GM12801 (cell line): ENCODE results near the gene SPZ1.

Experiments
- CTCF ChIP-seq: IDR thresholded peaks from one replicate; pipeline ENCODE4 v1.5.1; 2011; ENCODE audit warnings: control low read depth; ENCODE audit not compliant: insufficient read length; ENCODE audit errors: extremely low read depth

The SPZ1 gene

DNA sequence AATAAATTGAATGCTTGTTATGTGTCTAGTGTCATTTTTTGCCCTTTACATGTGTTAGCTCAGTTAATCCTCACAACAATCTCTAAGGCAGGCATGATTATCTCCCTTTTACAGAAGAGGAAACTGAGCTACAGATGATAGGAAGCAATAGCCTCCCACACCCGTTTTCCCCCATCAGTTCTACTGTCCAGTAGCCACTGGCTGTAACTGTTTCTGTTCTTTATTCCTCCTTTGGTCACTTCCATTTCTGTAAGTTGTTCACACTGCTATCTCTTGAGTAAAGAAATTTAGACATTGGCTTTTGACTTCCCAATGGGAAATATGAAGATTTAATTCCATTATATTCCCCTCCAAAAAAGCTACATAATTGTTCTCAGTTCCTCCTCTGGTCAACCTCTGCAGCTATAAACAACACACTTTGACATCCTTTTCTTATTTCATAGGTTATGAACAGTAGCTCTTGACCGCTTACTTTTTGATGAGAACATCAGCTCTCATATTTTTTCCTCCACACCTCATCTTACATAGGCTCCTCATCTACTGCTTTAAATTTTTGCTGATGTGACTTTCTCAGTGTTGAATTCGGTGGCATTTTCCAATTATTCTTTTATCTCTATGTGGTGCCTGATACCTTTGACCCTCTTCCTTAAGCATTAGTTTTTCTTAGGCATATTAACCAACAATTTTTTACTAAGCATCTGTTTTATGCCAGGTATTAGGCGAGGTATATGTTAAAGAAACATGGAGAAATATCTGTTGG is 21.4 kb downstream of the SPZ1 start:
- no peak for TF ChIP-seq CTCF

- no peak for TF ChIP-seq CTCF
Observed at GRCh38 chr5:80343067-80343466, 23.3 kb downstream of the SPZ1 start.

GRCh38 chr5:80346055-80346454 is 26.3 kb downstream of the SPZ1 start:
- TF ChIP-seq CTCF = no peak

DNA sequence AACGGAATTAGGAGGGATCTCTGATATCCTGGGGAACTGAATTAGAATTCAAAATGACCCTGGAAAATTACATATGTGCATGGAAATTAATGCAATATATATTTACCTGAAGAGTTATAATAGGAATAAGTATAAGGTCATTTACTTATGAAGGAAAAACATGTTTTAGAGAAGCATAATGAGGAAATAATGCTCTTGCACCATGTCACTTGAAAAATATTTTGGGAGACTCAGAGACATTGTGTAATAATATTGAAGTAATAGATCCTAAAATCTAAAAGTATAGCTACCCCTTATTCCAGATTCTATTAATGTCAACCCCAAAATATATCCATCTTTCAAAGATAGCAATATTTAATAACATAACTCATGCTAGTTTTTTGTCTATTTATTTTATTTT is 28.4 kb downstream of the SPZ1 start:
- TF ChIP-seq CTCF = no peak

DNA sequence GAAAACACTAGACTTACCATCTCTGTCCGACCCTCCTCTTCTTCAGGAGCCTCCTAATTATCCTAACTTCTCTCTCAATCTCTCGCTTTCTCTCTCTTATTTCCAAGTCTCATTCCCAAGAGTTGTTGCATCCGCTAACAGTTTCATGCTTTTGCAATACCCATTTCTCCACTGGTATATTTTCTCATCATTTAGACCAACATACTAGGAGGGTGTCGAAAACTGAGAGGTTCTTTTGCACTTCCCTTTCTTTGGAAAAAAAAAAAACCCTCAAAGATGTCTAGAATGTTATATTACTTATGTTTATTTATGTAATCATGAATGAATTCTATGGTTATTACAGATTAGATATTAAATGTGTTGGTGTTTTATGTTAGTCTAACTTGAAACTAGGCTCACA is 35.9 kb downstream of the SPZ1 start:
- TF ChIP-seq CTCF = no peak

DNA sequence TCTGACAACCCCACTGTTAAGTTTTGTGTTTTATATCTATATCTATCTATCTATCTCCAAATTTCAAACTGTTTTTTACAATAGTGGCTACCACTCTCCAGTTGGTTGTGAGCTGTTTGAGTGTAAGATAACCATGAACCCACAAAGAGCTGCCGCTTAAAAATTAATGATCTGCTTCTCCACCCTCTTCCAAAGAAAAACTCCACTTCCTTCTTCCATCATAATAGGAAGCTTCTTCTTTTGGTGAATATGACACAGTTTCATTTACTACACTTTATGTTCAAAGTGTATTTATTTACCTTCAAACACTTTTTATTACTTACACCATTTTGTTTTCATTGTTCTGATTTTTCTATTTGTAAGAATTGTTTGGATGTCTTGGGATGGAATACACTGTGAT is 37.9 kb downstream of the SPZ1 start:
- TF ChIP-seq CTCF = no peak

DNA sequence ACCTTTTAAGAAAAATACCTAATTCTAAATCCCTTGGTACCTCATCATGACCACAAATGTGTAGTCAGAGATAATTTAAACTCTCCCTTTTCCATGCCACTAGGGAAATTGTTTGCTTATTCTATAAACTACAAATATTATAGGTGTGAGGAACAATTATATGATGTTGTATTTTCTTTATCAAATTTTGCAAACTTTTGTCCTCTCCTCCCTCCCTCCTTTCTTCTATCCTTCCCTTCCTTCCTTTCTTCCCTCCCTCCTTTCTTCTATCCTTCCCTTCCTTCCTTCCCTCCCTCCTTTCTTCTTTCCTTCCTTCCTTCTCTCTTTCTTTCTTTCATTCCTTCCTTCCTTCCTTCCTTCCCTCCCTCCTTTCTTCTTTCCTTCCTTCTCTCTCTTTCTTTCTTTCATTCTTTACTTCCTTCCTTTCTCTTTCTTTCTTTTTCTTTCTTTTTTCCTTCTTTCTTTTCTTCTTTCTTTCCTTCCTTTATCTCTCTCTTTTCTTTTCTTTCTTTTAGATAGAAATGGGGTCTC is 41.2 kb downstream of the SPZ1 start:
- TF ChIP-seq CTCF = no peak

DNA sequence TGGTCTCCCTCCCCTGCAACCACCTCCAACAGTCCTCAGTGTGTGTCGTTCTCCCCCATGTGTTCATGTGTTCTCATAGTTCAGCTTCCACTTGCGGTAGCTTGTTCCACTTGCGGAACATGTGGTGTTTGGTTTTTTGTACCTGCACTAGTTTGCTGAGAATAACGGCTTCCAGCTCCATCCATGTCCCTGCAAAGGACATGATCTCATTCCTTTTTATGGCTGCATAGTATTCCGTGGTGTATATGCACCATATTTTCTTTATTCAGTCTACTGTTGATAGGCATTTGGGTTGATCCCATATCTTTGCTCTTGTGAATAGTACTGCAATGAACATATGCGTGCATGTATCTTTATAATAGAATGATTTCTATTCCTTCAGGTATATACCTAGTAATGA is 45.1 kb downstream of the SPZ1 start:
- no peak for TF ChIP-seq CTCF
